ENCODE measurements around the gene ZNF337.

DNA sequence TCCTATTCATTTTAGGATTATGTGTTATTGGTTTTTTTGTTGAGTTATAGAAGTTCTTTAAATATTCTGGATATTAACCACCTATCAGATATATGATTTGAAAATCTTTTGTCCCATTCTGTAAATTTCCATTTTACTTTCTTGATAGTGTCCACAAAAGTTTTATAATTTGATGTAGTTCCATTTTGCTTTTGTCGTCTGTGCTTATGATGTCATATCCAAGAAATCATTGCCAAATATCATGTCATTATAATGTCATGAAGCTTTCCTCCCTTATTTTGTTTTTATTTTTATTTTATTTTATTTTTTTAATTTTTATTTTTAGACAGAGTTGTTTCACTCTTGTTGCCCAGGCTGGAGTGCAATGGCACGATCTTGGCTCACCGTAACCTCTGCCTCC lies 51.8 kb downstream of the ZNF337 start:
- TF ChIP-seq SMC3 (conservative IDR thresholded peaks at IDR 0.05; ENCODE audit: poor library complexity): no peak
- TF ChIP-seq, protein P1, sequence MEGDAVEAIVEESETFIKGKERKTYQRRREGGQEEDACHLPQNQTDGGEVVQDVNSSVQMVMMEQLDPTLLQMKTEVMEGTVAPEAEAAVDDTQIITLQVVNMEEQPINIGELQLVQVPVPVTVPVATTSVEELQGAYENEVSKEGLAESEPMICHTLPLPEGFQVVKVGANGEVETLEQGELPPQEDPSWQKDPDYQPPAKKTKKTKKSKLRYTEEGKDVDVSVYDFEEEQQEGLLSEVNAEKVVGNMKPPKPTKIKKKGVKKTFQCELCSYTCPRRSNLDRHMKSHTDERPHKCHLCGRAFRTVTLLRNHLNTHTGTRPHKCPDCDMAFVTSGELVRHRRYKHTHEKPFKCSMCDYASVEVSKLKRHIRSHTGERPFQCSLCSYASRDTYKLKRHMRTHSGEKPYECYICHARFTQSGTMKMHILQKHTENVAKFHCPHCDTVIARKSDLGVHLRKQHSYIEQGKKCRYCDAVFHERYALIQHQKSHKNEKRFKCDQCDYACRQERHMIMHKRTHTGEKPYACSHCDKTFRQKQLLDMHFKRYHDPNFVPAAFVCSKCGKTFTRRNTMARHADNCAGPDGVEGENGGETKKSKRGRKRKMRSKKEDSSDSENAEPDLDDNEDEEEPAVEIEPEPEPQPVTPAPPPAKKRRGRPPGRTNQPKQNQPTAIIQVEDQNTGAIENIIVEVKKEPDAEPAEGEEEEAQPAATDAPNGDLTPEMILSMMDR (IDR thresholded peaks at IDR 0.05; ENCODE audit: poor library complexity, severe bottlenecking): no peak
